Neural progenitor cell (in vitro differentiated cells): ENCODE results near the gene DSCAML1. TPM values are rescaled to one million over a fixed set of nuclear protein-coding genes. Genes with fewer than 3 reads are reported as not detected.

Experiments
- DNase-seq: peaks from one replicate; pipeline ENCODE4 v3.0.0-alpha.2; 2016; ENCODE audit warnings: low spot score
- H2AFZ ChIP-seq: fragments of 200-600 bp; sonication (generic); replicated peaks from 2 replicates; pipeline ENCODE4 v1.6.1; 2016; ENCODE audit warnings: antibody characterized with exemption
- H3F3A ChIP-seq: fragments of 200-600 bp; sonication (generic); 2 replicates; pipeline ENCODE4 v1.6.1; 2016; ENCODE audit warnings: antibody characterized with exemption, low read depth
- H3K27ac ChIP-seq: fragments of 200-600 bp; sonication (generic); 2 replicates; pipeline ENCODE4 v1.5.1; 2016; ENCODE audit warnings: mild to moderate bottlenecking
- H3K27me3 ChIP-seq: fragments of 200-600 bp; sonication (generic); 2 replicates; pipeline ENCODE4 v1.6.1; 2016; ENCODE audit warnings: mild to moderate bottlenecking, moderate library complexity
- H3K36me3 ChIP-seq: fragments of 200-600 bp; sonication (generic); 2 replicates; pipeline ENCODE4 v1.5.1; 2016
- H3K4me1 ChIP-seq: fragments of 200-600 bp; sonication (generic); 2 replicates; pipeline ENCODE4 v1.6.1; 2016; ENCODE audit warnings: mixed run types
- H3K4me2 ChIP-seq: fragments of 200-600 bp; sonication (generic); 2 replicates; pipeline ENCODE4 v1.6.1; 2016
- H3K4me3 ChIP-seq: fragments of 200-600 bp; sonication (generic); 2 replicates; pipeline ENCODE4 v1.5.1; 2016
- H3K79me2 ChIP-seq: fragments of 200-600 bp; sonication (generic); 2 replicates; pipeline ENCODE4 v1.6.1; 2016; ENCODE audit warnings: low read depth
- H3K9ac ChIP-seq: fragments of 200-600 bp; sonication (generic); 2 replicates; pipeline ENCODE4 v1.6.1; 2016
- H3K9me3 ChIP-seq: fragments of 200-600 bp; sonication (generic); 2 replicates; pipeline ENCODE4 v1.5.1; 2016; ENCODE audit warnings: low read depth
- H4K20me1 ChIP-seq: fragments of 200-600 bp; sonication (generic); 2 replicates; pipeline ENCODE4 v1.6.1; 2016; ENCODE audit warnings: low read depth
- H3K27ac Mint-ChIP-seq: 3 replicates; pipeline ENCODE4 v1.8.0; 2021; ENCODE audit warnings: mixed read lengths
- H3K27me3 Mint-ChIP-seq: 2 replicates; pipeline ENCODE4 v1.8.0; 2022; ENCODE audit warnings: low read depth, mild to moderate bottlenecking, inconsistent platforms, moderate library complexity, mixed read lengths; ENCODE audit not compliant: insufficient read depth
- H3K36me3 Mint-ChIP-seq: 3 replicates; pipeline ENCODE4 v1.8.0; 2021; ENCODE audit warnings: mixed read lengths
- H3K4me1 Mint-ChIP-seq: 3 replicates; pipeline ENCODE4 v1.8.0; 2021; ENCODE audit warnings: mixed read lengths
- H3K4me3 Mint-ChIP-seq: 3 replicates; pipeline ENCODE4 v1.8.0; 2021; ENCODE audit warnings: mild to moderate bottlenecking, moderate library complexity, mixed read lengths
- H3K9me3 Mint-ChIP-seq: 3 replicates; pipeline ENCODE4 v1.8.0; 2020; ENCODE audit warnings: mixed read lengths
- CTCF ChIP-seq: fragments of 200-600 bp; sonication (generic); IDR thresholded peaks from 2 replicates; pipeline ENCODE4 v1.5.1; 2017; ENCODE audit warnings: antibody characterized with exemption, mild to moderate bottlenecking
- EZH2 ChIP-seq: fragments of 200-600 bp; sonication (generic); IDR thresholded peaks from 2 replicates; pipeline ENCODE4 v1.6.1; 2017; ENCODE audit warnings: antibody characterized with exemption, mild to moderate bottlenecking, moderate library complexity
- EZH2phosphoT487 ChIP-seq: fragments of 200-600 bp; sonication (generic); IDR thresholded peaks from 2 replicates; pipeline ENCODE4 v1.6.1; 2017; ENCODE audit warnings: antibody characterized with exemption
- total RNA-seq: library from RNA; depleted of rRNA; stranded (reverse); fragments of >200 nt; gene quantifications from 2 replicates; pipeline ENCODE4 v1.2.3, GENCODE V29; 2015; ENCODE audit warnings: low replicate concordance

The DSCAML1 gene
- total RNA-seq, 1 donor from 2014 or later = 0.06 TPM

- H3K79me2 ChIP-seq = no peaks in the 10 kb centered on the region
- H3K4me1 Mint-ChIP-seq = peaks cover 33% of the 10 kb centered on the region
- H3K9ac ChIP-seq = no peak overlapping the region
- no peak overlapping the region for H2AFZ ChIP-seq
- H4K20me1 ChIP-seq = no peaks in the 10 kb centered on the region
- H3K27ac ChIP-seq = no peak overlapping the region
- H3K9me3 Mint-ChIP-seq = no peaks in the 10 kb centered on the region
- H3K36me3 Mint-ChIP-seq = no peaks in the 10 kb centered on the region
- H3K4me1 ChIP-seq = peaks cover 5% of the 10 kb centered on the region
- DNase-seq = no peak
- H3K27ac Mint-ChIP-seq = no peak overlapping the region
- no peak overlapping the region for H3K4me2 ChIP-seq
- TF ChIP-seq CTCF (no peak), EZH2 (no peak), EZH2phosphoT487 (no peak)
- H3K27me3 ChIP-seq = peaks cover 24% of the 10 kb centered on the region
- peaks cover 25% of the 10 kb centered on the region for H3K27me3 Mint-ChIP-seq
- no peaks in the 10 kb centered on the region for H3K36me3 ChIP-seq
- peaks cover 4% of the 10 kb centered on the region for H3F3A ChIP-seq
- no peaks in the 10 kb centered on the region for H3K9me3 ChIP-seq
- H3K4me3 ChIP-seq = no peak overlapping the region
- no peak overlapping the region for H3K4me3 Mint-ChIP-seq
Measured at GRCh38 chr11:117440258-117440657, 356.8 kb downstream of the DSCAML1 start.

- Histone ChIP-seq H3K79me2 (no peaks in the 10 kb centered on the region), H3K9ac (no peak overlapping the region), H3K4me3 (no peak overlapping the region), H3K36me3 (no peaks in the 10 kb centered on the region), H4K20me1 (no peaks in the 10 kb centered on the region), H3K27ac (no peak overlapping the region), H3K9me3 (no peaks in the 10 kb centered on the region), H3K27me3 (peaks cover 15% of the 10 kb centered on the region), H3K4me2 (no peak overlapping the region), H3F3A (peaks cover 2% of the 10 kb centered on the region), H2AFZ (no peak overlapping the region), H3K4me1 (peaks cover 5% of the 10 kb centered on the region)
- Mint-ChIP-seq H3K4me3 (no peak overlapping the region), H3K36me3 (no peaks in the 10 kb centered on the region), H3K27ac (peak overlapping the region; percentile 87), H3K9me3 (no peaks in the 10 kb centered on the region), H3K4me1 (peaks cover 23% of the 10 kb centered on the region), H3K27me3 (peaks cover 25% of the 10 kb centered on the region)
- DNase-seq = no peak
- TF ChIP-seq CTCF = no peak
Measured at GRCh38 chr11:117439256-117439655, 357.8 kb downstream of the DSCAML1 start.

GRCh38 chr11:117438371-117439000 is 358.5 kb downstream of the DSCAML1 start:
- H3K9me3 Mint-ChIP-seq = no peaks in the 10 kb centered on the region
- Histone ChIP-seq H3K36me3 (no peaks in the 10 kb centered on the region), H3K27me3 (peaks cover 8% of the 10 kb centered on the region), H4K20me1 (no peaks in the 10 kb centered on the region), H2AFZ (no peak overlapping the region), H3K4me1 (no peaks in the 10 kb centered on the region), H3K9ac (no peak overlapping the region), H3K4me3 (no peak overlapping the region), H3K4me2 (no peak overlapping the region), H3F3A (no peaks in the 10 kb centered on the region), H3K9me3 (no peaks in the 10 kb centered on the region), H3K79me2 (no peaks in the 10 kb centered on the region), H3K27ac (no peak overlapping the region)
- no peak for TF ChIP-seq EZH2phosphoT487
- no peak for TF ChIP-seq EZH2
- TF ChIP-seq CTCF = no peak
- no peak overlapping the region for H3K4me3 Mint-ChIP-seq
- DNase-seq = no peak
- H3K27me3 Mint-ChIP-seq = peaks cover 20% of the 10 kb centered on the region
- H3K27ac Mint-ChIP-seq = no peak overlapping the region
- H3K36me3 Mint-ChIP-seq = no peaks in the 10 kb centered on the region
- peaks cover 15% of the 10 kb centered on the region for H3K4me1 Mint-ChIP-seq
